CD4-positive, alpha-beta T cell treated with Interleukin-6 at 100 ng/mL for 8 hours (primary cell): ENCODE measurements around the gene FAM131B.

Experiments used
- DNase-seq: peaks from one replicate; pipeline ENCODE4 v3.0.0-alpha.2; 2020; ENCODE audit warnings: mixed read lengths, low spot score

The FAM131B gene

DNA sequence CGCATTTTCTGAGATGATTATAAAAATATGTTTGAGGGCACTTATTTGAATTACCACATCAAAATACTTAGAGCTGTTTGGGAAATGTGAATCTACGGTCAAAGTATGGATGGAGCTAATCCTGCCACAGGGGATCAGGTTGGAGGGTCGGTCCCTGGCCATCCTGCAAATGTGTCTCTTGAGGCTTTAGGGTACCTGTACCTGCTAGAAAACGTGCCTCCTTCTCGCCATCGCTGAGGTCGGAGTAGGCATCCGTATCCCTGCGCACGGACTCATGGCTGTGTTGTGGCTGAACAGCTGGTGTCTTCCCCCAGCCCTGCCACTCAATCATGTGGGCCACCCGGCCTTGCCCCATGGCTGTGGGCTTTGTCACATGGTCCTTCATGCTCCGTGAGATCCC, 3.9 kb downstream of the FAM131B start:
- DNase-seq = no peak

GRCh38 chr7:143356414-143357050, 6.0 kb downstream of the FAM131B start:
- no peak for DNase-seq

GRCh38 chr7:143355450-143356385, 6.8 kb downstream of the FAM131B start:
- no peak for DNase-seq

- DNase-seq = no peak
Observed at GRCh38 chr7:143354965-143355364, 7.5 kb downstream of the FAM131B start.

DNA sequence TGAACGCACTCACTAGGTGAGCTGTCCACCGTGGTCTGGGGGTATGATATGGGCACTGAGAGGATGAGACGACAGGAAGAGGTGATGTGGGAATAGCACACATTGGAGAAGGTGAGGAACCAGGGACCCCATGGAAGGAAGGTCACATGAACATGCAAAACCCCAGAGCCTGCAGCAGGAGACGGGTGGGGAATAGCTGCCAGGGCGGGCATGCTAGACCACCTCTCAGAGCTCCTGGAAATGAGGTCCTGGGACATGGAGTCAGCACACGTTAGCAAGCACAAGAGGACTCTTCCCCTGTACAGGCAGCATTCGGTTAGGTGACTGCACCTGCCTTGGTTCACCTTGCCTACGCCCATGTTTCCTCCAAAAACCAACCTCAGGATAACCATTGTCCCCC, 8.1 kb downstream of the FAM131B start:
- DNase-seq = no peak

- DNase-seq = no peak
Observed at GRCh38 chr7:143352531-143353002, 9.9 kb downstream of the FAM131B start.

- no peak for DNase-seq
Observed at GRCh38 chr7:143351574-143351973, 10.9 kb downstream of the FAM131B start.

- no peak for DNase-seq
Observed at GRCh38 chr7:143351060-143351459, 11.5 kb downstream of the FAM131B start.

- no peak for DNase-seq
Observed at GRCh38 chr7:143347950-143348349, 14.6 kb downstream of the FAM131B start.

- DNase-seq = no peak
Observed at GRCh38 chr7:143346018-143346417, 16.5 kb downstream of the FAM131B start.

GRCh38 chr7:143345428-143345900, 17.0 kb downstream of the FAM131B start:
- DNase-seq = peak; percentile 65

DNA sequence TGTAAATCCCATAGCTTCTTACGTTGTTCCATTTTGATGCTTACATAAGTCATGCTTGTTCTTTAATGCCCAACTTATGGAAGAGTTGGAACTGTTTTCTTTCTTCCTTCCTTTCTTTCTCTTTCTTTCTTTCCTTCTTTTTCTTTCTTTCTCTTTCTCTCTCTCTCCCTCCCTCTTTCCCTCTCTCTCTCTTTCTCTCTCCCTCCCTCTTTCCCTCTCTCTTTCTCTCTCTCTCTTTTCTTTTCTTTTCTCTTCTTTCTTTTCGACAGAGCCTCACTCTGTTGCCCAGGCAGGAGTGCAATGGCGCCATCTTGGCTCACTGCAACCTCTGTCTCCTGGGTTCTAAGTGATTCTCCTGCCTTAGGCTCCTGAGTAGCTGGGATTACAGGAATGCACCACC, 18.9 kb downstream of the FAM131B start:
- no peak for DNase-seq

DNA sequence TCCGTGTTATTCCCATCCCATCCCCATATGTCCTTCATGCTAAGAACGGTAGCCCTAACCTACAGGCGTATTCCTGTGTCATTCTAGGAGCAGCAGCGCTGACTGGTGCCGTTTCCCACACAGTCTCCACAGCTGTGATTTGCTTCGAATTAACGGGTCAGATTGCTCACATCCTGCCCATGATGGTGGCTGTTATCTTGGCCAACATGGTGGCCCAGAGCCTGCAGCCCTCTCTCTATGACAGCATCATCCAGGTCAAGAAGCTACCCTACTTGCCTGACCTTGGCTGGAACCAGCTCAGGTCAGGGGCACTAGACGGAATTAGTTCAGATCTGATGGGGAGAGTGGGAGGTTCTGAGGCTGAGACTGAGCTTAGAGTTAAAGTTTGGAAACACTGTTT, 20.7 kb downstream of the FAM131B start:
- DNase-seq = no peak

DNA sequence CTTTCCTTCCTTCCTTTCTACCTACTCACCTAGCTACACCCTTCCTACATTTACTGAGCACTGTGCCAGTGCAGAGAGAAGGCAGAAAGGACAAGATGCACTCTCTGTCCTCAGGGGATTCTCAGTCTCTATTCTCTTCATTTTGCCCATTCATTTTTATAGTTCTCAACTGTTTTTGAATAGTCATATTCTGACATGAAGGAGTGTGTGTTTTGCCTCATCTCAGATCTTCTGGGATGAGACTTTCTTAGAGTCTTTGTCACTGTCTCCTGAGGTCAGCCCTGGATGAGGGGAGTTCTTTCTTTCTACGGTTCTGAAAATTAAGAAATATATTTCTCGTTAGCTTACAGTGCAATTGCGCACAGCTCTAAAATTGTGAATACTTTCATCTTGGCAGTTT, 25.3 kb downstream of the FAM131B start:
- no peak for DNase-seq

- no peak for DNase-seq
Observed at GRCh38 chr7:143334244-143334643, 28.3 kb downstream of the FAM131B start.

GRCh38 chr7:143331179-143331801, 31.2 kb downstream of the FAM131B start:
- DNase-seq = no peak

DNA sequence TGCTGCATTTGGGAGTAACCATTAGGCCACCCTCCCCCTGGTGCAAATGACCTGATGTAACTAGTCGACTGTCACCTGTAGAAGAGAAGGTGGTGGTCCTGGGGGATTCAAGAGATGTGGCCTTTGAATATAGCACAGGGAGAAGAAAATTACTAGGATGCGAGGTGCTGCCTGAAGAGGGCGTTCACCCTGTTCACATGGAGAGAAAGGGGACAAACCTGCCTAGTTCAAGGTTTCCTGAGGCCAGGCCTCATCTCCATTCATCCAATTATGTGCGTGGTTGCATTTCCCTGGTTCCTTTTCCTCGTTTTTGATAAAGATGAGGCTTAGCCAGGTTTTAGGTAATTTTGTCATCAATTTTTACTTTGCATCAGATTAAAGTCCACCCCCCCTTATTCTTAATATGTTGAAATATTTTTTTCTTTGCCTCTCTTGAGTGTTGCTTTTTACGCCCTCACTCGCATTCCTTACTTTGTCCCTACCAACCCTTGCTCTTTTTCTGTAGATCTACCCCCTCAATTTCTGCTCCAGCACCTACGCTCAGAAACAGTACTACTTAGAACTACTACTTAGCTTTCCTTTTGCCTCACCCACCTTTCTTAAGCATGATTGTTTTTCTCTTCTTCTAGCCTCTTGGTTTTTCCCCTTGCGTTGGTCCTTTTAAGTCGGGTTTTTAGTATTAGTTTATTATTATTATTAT, 32.9 kb downstream of the FAM131B start:
- DNase-seq = no peak

DNA sequence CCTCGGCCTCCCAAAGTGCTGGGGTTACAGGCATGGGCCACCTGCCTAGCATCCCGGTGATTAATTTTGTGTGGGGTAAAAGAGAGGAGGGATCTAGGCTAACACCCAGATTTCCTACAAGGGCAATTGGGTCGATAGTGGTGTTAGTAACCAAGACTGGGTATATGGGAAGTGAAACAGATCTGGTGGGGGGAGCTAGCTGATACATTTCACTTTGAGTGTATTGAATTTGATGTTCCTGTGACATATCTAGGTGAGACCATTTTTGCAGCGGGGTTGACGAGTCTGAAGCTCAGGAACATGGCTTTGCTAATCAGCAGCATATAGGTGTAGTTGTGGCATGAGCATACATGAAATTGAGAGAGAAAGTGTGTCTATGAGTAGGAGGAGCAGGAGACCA, 34.6 kb downstream of the FAM131B start:
- no peak for DNase-seq

- DNase-seq = no peak
Observed at GRCh38 chr7:143325240-143325639, 37.3 kb downstream of the FAM131B start.

- no peak for DNase-seq
Observed at GRCh38 chr7:143323653-143324052, 38.9 kb downstream of the FAM131B start.

- DNase-seq = no peak
Observed at GRCh38 chr7:143322760-143323633, 39.5 kb downstream of the FAM131B start.
